C4-2B (cell line): Measurements from ENCODE around the gene ARHGDIB.

Experiments used
- H3K27ac ChIP-seq: fragments of 450-650 bp; 2 replicates; pipeline ENCODE4 v1.5.1; 2017
- ZFX ChIP-seq: fragments of 450-650 bp; IDR thresholded peaks from 2 replicates; pipeline ENCODE4 v1.6.1; 2017
- TF ChIP-seq, protein P1 (sequence below): fragments of 450-650 bp; conservative IDR thresholded peaks from 2 replicates; pipeline ENCODE4 v1.5.1; 2017; ENCODE audit warnings: mild to moderate bottlenecking

Gene ARHGDIB

GRCh38 chr12:14901228-14901562 lies 60.2 kb downstream of the ARHGDIB start:
- TF ChIP-seq, protein P1, sequence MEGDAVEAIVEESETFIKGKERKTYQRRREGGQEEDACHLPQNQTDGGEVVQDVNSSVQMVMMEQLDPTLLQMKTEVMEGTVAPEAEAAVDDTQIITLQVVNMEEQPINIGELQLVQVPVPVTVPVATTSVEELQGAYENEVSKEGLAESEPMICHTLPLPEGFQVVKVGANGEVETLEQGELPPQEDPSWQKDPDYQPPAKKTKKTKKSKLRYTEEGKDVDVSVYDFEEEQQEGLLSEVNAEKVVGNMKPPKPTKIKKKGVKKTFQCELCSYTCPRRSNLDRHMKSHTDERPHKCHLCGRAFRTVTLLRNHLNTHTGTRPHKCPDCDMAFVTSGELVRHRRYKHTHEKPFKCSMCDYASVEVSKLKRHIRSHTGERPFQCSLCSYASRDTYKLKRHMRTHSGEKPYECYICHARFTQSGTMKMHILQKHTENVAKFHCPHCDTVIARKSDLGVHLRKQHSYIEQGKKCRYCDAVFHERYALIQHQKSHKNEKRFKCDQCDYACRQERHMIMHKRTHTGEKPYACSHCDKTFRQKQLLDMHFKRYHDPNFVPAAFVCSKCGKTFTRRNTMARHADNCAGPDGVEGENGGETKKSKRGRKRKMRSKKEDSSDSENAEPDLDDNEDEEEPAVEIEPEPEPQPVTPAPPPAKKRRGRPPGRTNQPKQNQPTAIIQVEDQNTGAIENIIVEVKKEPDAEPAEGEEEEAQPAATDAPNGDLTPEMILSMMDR, result no peak
- no peak for TF ChIP-seq ZFX

DNA sequence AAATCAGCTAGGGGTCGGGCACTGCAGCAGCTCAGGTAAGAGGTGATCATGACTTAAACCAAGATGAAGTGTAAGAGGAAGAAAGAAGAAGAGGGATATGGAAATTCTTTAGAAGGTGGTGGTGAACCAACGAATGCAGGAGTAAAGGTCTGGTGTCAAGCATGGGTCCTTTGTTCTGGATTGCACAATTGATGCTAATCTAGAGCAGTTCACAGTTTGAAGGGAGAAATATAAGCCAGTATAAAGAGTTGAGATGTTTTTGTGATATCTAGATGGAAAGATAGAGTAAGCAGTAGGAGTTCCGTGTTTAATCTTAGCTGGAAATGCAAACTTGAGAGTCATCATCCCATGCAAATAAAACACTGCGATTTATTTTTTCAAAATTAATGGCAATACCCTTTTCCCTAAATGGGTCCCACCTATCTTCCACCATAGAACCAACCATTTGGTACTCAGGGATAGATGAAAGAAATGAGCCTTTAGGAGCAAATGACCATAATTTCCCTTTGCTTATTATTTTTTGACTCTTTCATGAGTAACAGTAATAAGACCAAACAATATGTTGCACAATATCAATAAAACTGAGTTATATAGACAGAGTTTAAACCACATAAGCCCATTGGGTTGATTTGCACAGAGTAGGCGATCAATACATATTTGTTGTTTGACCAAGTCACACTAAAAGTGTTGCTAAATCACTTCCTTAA lies 60.7 kb downstream of the ARHGDIB start:
- no peak for TF ChIP-seq ZFX
- TF ChIP-seq, protein P1, result no peak
- no peak overlapping the region for H3K27ac ChIP-seq

More at GRCh38 chr12:14901228-14901562, 60.2 kb downstream of the ARHGDIB start:
- no peak overlapping the region for H3K27ac ChIP-seq

GRCh38 chr12:14896521-14897169 lies 64.8 kb downstream of the ARHGDIB start:
- H3K27ac ChIP-seq, result no peak overlapping the region
- TF ChIP-seq ZFX, result no peak
- TF ChIP-seq, protein P1, result no peak

GRCh38 chr12:14893506-14894250 lies 67.7 kb downstream of the ARHGDIB start:
- H3K27ac ChIP-seq, result no peak overlapping the region
- no peak for TF ChIP-seq ZFX
- TF ChIP-seq, protein P1, result no peak

- H3K27ac ChIP-seq, result no peak overlapping the region
- TF ChIP-seq, protein P1, result no peak; the same call in 1 of the 2 replicates
- no peak for TF ChIP-seq ZFX
Observed at GRCh38 chr12:14892726-14893505, 68.5 kb downstream of the ARHGDIB start.
